Fibroblast of lung (primary cell): Measurements from ENCODE around the gene FMO4. TPM values are rescaled to one million over a fixed set of nuclear protein-coding genes. Genes with fewer than 3 reads are reported as not detected.
A peak's percentile ranks its signal among the peaks of the same experiment; 100 is the strongest.

Experiments
- DNase-seq, 2 donors: peaks; one replicate each; pipeline versions ENCODE4 v3.0.0 to v3.0.0-alpha.2; 2010; ENCODE audit warnings: low read depth in 2 of 2
- H2AFZ ChIP-seq: 2 replicates; pipeline ENCODE4 v1.5.1; 2012; ENCODE audit warnings: low read length, control low read depth, inconsistent platforms
- H3K27ac ChIP-seq: 2 replicates; pipeline ENCODE4 v1.5.1; 2011; ENCODE audit warnings: low read length, control low read depth; ENCODE audit not compliant: insufficient read depth
- H3K27me3 ChIP-seq: 2 replicates; pipeline ENCODE4 v1.5.1; 2011; ENCODE audit warnings: mild to moderate bottlenecking, low read length; ENCODE audit not compliant: control insufficient read depth, insufficient read depth
- H3K36me3 ChIP-seq: 2 replicates; pipeline ENCODE4 v1.5.1; 2011; ENCODE audit warnings: low read length; ENCODE audit not compliant: control insufficient read depth, insufficient read depth
- H3K4me1 ChIP-seq: 2 replicates; pipeline ENCODE4 v1.5.1; 2011; ENCODE audit warnings: low read length; ENCODE audit not compliant: control insufficient read depth, insufficient read depth; ENCODE audit errors: extremely low read depth
- H3K4me2 ChIP-seq: 2 replicates; pipeline ENCODE4 v1.5.1; 2011; ENCODE audit warnings: low read length, control low read depth; ENCODE audit not compliant: insufficient read depth; ENCODE audit errors: extremely low read depth
- H3K4me3 ChIP-seq, 4 experiments: fragments of 200-600 bp in 1 of 4; sonication (generic) in 1 of 4; replicated peaks in 1 of 4; 2 replicates each; pipeline ENCODE4 v1.5.1; 2011 to 2016; ENCODE audit warnings: low read length in 4 of 4, low read depth in 3 of 4, mild to moderate bottlenecking in 3 of 4, control low read depth in 2 of 4, inconsistent platforms in 1 of 4, mixed read lengths in 1 of 4; ENCODE audit not compliant: insufficient read depth in 1 of 4; ENCODE audit errors: control extremely low read depth in 1 of 4
- H3K79me2 ChIP-seq: 2 replicates; pipeline ENCODE4 v1.5.1; 2012; ENCODE audit warnings: mild to moderate bottlenecking, low read length, inconsistent platforms; ENCODE audit not compliant: control insufficient read depth, insufficient read depth
- H3K9ac ChIP-seq: 2 replicates; pipeline ENCODE4 v1.5.1; 2011; ENCODE audit warnings: mild to moderate bottlenecking, low read length, control low read depth; ENCODE audit not compliant: insufficient read depth
- H3K9me3 ChIP-seq: 2 replicates; pipeline ENCODE4 v1.5.1; 2012; ENCODE audit warnings: low read depth, low read length; ENCODE audit not compliant: control insufficient read depth, insufficient read depth
- H4K20me1 ChIP-seq: 2 replicates; pipeline ENCODE4 v1.5.1; 2011; ENCODE audit warnings: low read length; ENCODE audit not compliant: control insufficient read depth, insufficient read depth; ENCODE audit errors: extremely low read depth
- EZH2 ChIP-seq: IDR thresholded peaks from 2 replicates; pipeline ENCODE4 v1.5.1; 2012; ENCODE audit warnings: low read length, control low read depth, mild to moderate bottlenecking; ENCODE audit errors: missing control alignments
- polyA plus RNA-seq, 2 donors: library from polyadenylated mRNA; depleted of rRNA in 1 of 2; stranded (reverse) in 1 of 2; unstranded in 1 of 2; fragments of >200 nt; gene quantifications; 2 replicates each; pipeline ENCODE4 v1.2.1, GENCODE V29; 2011 to 2012; ENCODE audit warnings: missing spikeins in 1 of 2
- total RNA-seq: library from RNA; depleted of rRNA; stranded (reverse); fragments of >200 nt; gene quantifications from 2 replicates; pipeline ENCODE4 v1.2.1, GENCODE V29; 2014
- TF ChIP-seq, protein P1 (sequence below), 2 donors: IDR thresholded peaks in 1 of 2; conservative IDR thresholded peaks in 1 of 2; 1 replicate in 1 of 2; 2 replicates in 1 of 2; pipeline ENCODE4 v1.5.1; 2011 to 2012; ENCODE audit warnings: low read length in 2 of 2, control low read depth in 1 of 2, inconsistent platforms in 1 of 2, low read depth in 1 of 2, mild to moderate bottlenecking in 1 of 2

FMO4 gene
- total and polyA plus RNA-seq, 2 donors (not counting 1 experiment from before 2014, with no cell fraction given), result 5.5 to 7.3 TPM

DNA sequence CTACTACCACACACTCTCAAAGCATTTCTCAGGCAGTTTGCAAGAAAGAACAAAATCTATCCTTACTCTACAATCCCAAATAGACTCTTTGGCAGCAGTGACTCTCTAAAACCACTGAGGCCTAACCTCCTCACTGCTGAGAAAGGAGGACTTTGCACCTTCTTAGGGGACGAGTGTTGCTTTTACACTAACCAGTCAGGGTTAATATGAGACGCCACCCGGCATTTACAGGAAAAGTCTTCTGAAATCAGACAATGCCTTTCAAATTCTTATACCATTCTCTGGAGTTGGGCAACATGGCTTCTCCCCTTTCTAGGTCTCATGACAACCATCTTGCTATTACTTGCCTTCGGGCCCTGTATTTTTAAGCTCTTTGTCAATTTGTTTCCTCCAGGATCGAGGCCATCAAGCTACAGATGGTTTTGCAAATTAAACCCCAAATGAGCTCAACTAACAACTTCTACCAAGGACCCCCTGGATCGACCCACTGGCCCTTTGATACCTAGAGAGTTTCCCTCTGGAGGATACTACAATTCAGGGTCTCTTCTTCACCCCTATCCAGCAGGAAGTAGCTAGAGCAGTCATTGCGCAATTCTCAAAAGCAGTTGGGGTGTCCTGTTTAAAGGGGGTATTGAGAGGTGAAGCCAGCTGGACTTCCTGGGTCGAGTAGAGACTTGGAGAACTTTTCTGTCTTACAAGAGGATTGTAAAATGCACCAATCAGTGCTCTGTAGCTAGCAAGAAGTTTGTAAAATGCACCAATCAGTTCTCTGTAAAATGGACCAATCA is 2.0 kb upstream of the FMO4 start:
- H2AFZ ChIP-seq, result no peak overlapping the region
- H3K36me3 ChIP-seq, result no peaks in the 10 kb centered on the region
- H3K79me2 ChIP-seq, result no peaks in the 10 kb centered on the region
- no peak overlapping the region for H3K9ac ChIP-seq
- TF ChIP-seq, protein P1, sequence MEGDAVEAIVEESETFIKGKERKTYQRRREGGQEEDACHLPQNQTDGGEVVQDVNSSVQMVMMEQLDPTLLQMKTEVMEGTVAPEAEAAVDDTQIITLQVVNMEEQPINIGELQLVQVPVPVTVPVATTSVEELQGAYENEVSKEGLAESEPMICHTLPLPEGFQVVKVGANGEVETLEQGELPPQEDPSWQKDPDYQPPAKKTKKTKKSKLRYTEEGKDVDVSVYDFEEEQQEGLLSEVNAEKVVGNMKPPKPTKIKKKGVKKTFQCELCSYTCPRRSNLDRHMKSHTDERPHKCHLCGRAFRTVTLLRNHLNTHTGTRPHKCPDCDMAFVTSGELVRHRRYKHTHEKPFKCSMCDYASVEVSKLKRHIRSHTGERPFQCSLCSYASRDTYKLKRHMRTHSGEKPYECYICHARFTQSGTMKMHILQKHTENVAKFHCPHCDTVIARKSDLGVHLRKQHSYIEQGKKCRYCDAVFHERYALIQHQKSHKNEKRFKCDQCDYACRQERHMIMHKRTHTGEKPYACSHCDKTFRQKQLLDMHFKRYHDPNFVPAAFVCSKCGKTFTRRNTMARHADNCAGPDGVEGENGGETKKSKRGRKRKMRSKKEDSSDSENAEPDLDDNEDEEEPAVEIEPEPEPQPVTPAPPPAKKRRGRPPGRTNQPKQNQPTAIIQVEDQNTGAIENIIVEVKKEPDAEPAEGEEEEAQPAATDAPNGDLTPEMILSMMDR (conservative IDR thresholded peaks at IDR 0.05 in 1 of 2, IDR thresholded peaks at IDR 0.05 in 1 of 2; ENCODE audit: low read depth in 1 of 2, low read length in 2 of 2), result no peak
- TF ChIP-seq EZH2, result no peak
- H3K4me3 ChIP-seq, result no peak overlapping the region
- H3K27me3 ChIP-seq, result no peaks in the 10 kb centered on the region
- H4K20me1 ChIP-seq, result no peaks in the 10 kb centered on the region
- no peak overlapping the region for H3K4me2 ChIP-seq
- no peaks in the 10 kb centered on the region for H3K4me1 ChIP-seq
- H3K27ac ChIP-seq, result no peak overlapping the region
- no peaks in the 10 kb centered on the region for H3K9me3 ChIP-seq
- DNase-seq, result no peak

DNA sequence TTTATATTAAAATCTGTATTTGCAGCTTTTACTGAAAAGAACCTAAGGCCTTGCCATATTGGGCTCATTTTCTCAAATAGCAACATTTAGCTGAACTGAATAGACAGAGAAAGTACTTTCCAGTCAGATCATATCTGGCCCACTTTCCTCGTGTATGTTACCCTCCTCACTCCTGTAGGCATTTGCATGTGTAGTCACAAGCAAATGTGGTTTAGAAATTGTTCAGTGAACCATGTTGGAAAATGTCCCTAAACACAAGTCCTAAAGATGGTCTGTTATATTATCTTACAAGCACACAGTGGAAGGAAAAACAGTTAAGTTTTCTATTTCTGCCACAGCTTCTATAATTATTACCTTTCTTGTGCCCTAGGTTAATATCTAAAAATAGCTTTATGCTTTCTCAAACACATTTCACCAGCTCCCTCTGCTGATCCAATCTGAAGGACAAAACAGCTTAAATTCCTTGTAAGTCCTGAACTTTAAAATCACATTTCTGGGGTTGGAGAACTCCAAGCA is 606 bp upstream of the FMO4 start:
- Histone ChIP-seq H3K79me2 (no peaks in the 10 kb centered on the region), H3K36me3 (no peaks in the 10 kb centered on the region), H3K27me3 (no peaks in the 10 kb centered on the region), H3K4me3 (no peak overlapping the region), H3K4me1 (no peaks in the 10 kb centered on the region), H3K9ac (no peak overlapping the region), H3K9me3 (no peaks in the 10 kb centered on the region), H3K27ac (no peak overlapping the region), H4K20me1 (no peaks in the 10 kb centered on the region), H3K4me2 (peak overlapping the region; percentile 41), H2AFZ (no peak overlapping the region)
- TF ChIP-seq EZH2, result no peak
- no peak for DNase-seq

DNA sequence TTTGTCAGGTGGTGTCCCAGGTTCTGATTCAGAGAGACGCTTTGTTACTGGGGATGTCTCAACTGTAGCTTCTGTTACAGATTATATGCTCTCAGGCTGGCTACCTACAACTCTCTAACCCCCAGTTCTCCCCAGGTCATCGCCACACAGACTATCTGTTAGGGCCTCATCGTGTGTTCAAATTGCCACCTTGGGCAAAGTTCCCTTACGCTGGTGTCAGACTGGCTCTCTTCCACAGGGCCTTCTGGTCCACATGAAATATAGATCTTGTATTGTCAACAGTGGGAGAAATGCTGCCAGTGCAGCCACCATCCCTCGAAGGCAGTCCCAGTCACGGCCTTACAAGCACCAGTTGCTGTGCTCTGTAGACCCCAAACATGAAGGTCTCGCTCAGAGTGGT is 15.3 kb downstream of the FMO4 start:
- TF ChIP-seq EZH2, result no peak
- TF ChIP-seq, protein P1 (conservative IDR thresholded peaks at IDR 0.05 in 1 of 2, IDR thresholded peaks at IDR 0.05 in 1 of 2; ENCODE audit: low read depth in 1 of 2, low read length in 2 of 2), result no peak
- no peaks in the 10 kb centered on the region for H3K79me2 ChIP-seq

More for the DNA sequence above, 15.3 kb downstream of the FMO4 start:
- H2AFZ ChIP-seq, result no peak overlapping the region
- H3K9ac ChIP-seq, result no peak overlapping the region
- H4K20me1 ChIP-seq, result no peaks in the 10 kb centered on the region
- no peaks in the 10 kb centered on the region for H3K27me3 ChIP-seq
- no peak for DNase-seq
- no peaks in the 10 kb centered on the region for H3K4me1 ChIP-seq
- no peak overlapping the region for H3K27ac ChIP-seq
- H3K4me2 ChIP-seq, result no peak overlapping the region
- H3K36me3 ChIP-seq, result no peaks in the 10 kb centered on the region
- H3K4me3 ChIP-seq, result no peak overlapping the region
- no peaks in the 10 kb centered on the region for H3K9me3 ChIP-seq
